ENCODE results near the gene C17orf107. TPM values are rescaled to one million over a fixed set of nuclear protein-coding genes. Genes with fewer than 3 reads are reported as not detected.

The C17orf107 gene
- total and polyA plus RNA-seq, 2 of the 13 experiments (the other 11 are each of a cell fraction or from before 2014, with no cell fraction given): 0.20 to 0.59 TPM

- no peak for TF ChIP-seq ZNF350 (CRISPR knock-in tag; IDR thresholded peaks at IDR 0.05; ENCODE audit: borderline replicate concordance, low read depth)
- TF ChIP-seq NRL (CRISPR knock-in tag; IDR thresholded peaks at IDR 0.05; ENCODE audit: borderline replicate concordance): peak; percentile 60; the same call in 1 of the 2 replicates
- no peak for TF ChIP-seq GTF2F1 (IDR thresholded peaks at IDR 0.05; ENCODE audit: low read length)
- TF ChIP-seq ZNF3 (CRISPR knock-in tag; IDR thresholded peaks at IDR 0.05): no peak
- no peak for TF ChIP-seq ARNT (IDR thresholded peaks at IDR 0.05)
- no peak for TF ChIP-seq ZNF260 (CRISPR knock-in tag; IDR thresholded peaks at IDR 0.05; ENCODE audit: borderline replicate concordance, low read depth)
- no peak for TF ChIP-seq PAWR (CRISPR knock-in tag; IDR thresholded peaks at IDR 0.05; ENCODE audit: borderline replicate concordance)
- no peak for TF ChIP-seq ETS1 (CRISPR knock-in tag; IDR thresholded peaks at IDR 0.05)
- TF ChIP-seq ARID5B (CRISPR knock-in tag; IDR thresholded peaks at IDR 0.05): peak; percentile 53; the same call in 1 of the 2 replicates
- TF ChIP-seq ZMYM2 (CRISPR knock-in tag; IDR thresholded peaks at IDR 0.05): peak; percentile 21; the same call in 1 of the 2 replicates
- TF ChIP-seq ZNF513 (CRISPR knock-in tag; conservative IDR thresholded peaks at IDR 0.05): no peak
- no peak for TF ChIP-seq ZNF230 (CRISPR knock-in tag; IDR thresholded peaks at IDR 0.05)
- no peak for TF ChIP-seq IKZF4 (CRISPR knock-in tag; IDR thresholded peaks at IDR 0.05; ENCODE audit: borderline replicate concordance, low read depth, not compliant biosample characterization)
- TF ChIP-seq BCL6 (CRISPR knock-in tag; IDR thresholded peaks at IDR 0.05): 0 out of 2 replicates have a peak, but pooled peaks have one; percentile 43
- TF ChIP-seq FOXJ3 (CRISPR knock-in tag; IDR thresholded peaks at IDR 0.05; ENCODE audit: borderline replicate concordance): no peak
- TF ChIP-seq ZKSCAN1 (IDR thresholded peaks at IDR 0.05; ENCODE audit: low read length): no peak
- no peak for TF ChIP-seq NFKBIZ (CRISPR knock-in tag; IDR thresholded peaks at IDR 0.05)
- TF ChIP-seq MZF1 (CRISPR knock-in tag; IDR thresholded peaks at IDR 0.05; ENCODE audit: borderline replicate concordance): no peak
- peak; percentile 53; the same call in 1 of the 2 replicates for TF ChIP-seq ARID4A (CRISPR knock-in tag; IDR thresholded peaks at IDR 0.05; ENCODE audit: borderline replicate concordance)
- peak; percentile 63 for TF ChIP-seq MIXL1 (CRISPR knock-in tag; IDR thresholded peaks at IDR 0.05)
- TF ChIP-seq ZNF709 (CRISPR knock-in tag; IDR thresholded peaks at IDR 0.05): no peak
These were observed 9.0 kb downstream of the C17orf107 start (continued) for GRCh38 chr17:4908301-4908700.

All from HepG2 (cell line).